ENCODE results near the gene SAMD10.
"Not testable (repeated sequence)": the region's sequence is repeated elsewhere in the genome, so short reads cannot be mapped to it uniquely, and the experiment has no call there.

The SAMD10 gene

GRCh38 chr20:63931735-63932134 is 47.7 kb downstream of the SAMD10 start:
- Histone ChIP-seq H3K4me1 (ENCODE audit: control extremely low read depth in 1 of 4, control insufficient read depth in 4 of 4, insufficient read depth in 4 of 4, low read length in 3 of 4) (no peaks in the 10 kb centered on the region), H3K36me3 (ENCODE audit: control insufficient read depth in 4 of 4, insufficient read depth in 4 of 4, low read length in 3 of 4) (peaks cover 7 to 86% (median 60%) of the 10 kb centered on the region in 4 experiments), H3K4me3 (ENCODE audit: control insufficient read depth in 1 of 7, extremely low read depth in 1 of 7, insufficient read depth in 4 of 7, low read depth in 2 of 7, low read length in 6 of 7) (no peak overlapping the region), H3K9me3 (ENCODE audit: control extremely low read depth in 1 of 5, control insufficient read depth in 4 of 5, insufficient read depth in 2 of 5, low read depth in 1 of 5, low read length in 4 of 5) (no peaks in the 10 kb centered on the region), H3K27me3 (replicated peaks in 2 of 5; ENCODE audit: control insufficient read depth in 4 of 5, insufficient read depth in 5 of 5, low read length in 4 of 5) (no peaks in the 10 kb centered on the region), H3K27ac (ENCODE audit: insufficient read depth in 1 of 2, low read depth in 1 of 2, low read length in 2 of 2, poor library complexity in 1 of 2, severe bottlenecking in 2 of 2) (no peak overlapping the region)
- ChIA-PET CTCF (interaction anchor here (0.6 to 1.5 kb wide), 2 partner anchors 16 to 169 kb away, joined by 3 read pairs; no protein-coding TSS in a partner anchor), POLR2A (interaction anchor here (0.7 kb wide), 1 partner anchor 394 kb away, joined by 3 read pairs; no protein-coding TSS in a partner anchor)
- 98% methylated on average over 14 of the region's 19 CpGs for WGBS (ENCODE audit: insufficient coverage)
- DNase-seq, result no peak

DNA sequence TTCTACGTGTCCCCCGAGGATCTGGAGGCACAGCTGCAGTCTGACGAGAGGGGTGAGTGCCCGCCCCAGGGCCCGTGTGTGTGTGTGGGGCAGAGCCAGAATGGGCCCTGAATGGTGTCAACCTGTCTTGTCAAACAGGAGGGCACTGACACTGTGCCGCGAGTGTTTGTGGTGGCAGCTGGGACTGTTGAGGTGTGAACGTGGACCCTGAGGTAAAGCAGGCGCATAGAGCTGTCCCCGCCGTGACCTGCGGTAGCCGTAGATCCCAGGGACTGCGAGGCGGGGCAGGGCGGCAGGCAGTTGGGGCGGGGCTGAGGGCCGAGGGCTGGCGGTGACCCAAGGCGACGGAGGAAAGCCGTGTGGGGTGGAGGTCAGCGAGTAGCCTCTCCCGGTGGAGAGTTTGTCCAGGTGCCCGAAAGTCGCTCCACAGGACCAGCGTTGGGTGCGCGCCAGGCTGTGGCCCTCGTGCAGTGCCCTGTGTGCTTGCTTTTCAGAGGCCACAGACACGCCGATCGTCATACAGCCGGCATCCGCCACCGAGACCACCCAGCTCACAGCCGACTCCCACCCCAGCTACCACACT is 48.4 kb downstream of the SAMD10 start:
- no peak overlapping the region for H3K27ac ChIP-seq (ENCODE audit: insufficient read depth in 1 of 2, low read depth in 1 of 2, low read length in 2 of 2, poor library complexity in 1 of 2, severe bottlenecking in 2 of 2)
- no peak overlapping the region for H3K4me3 ChIP-seq (ENCODE audit: control insufficient read depth in 1 of 7, extremely low read depth in 1 of 7, insufficient read depth in 4 of 7, low read depth in 2 of 7, low read length in 6 of 7)
- no peaks in the 10 kb centered on the region for H3K4me1 ChIP-seq (ENCODE audit: control extremely low read depth in 1 of 4, control insufficient read depth in 4 of 4, insufficient read depth in 4 of 4, low read length in 3 of 4)
- ChIA-PET CTCF (no interaction called here), POLR2A (interaction anchor here (0.7 kb wide), 1 partner anchor 393 kb away, joined by 3 read pairs; no protein-coding TSS in a partner anchor)
- WGBS (ENCODE audit: insufficient coverage), result 98% methylated on average over 31 of the region's 37 CpGs
- peaks cover 7 to 89% (median 63%) of the 10 kb centered on the region in 4 experiments for H3K36me3 ChIP-seq (ENCODE audit: control insufficient read depth in 4 of 4, insufficient read depth in 4 of 4, low read length in 3 of 4)
- no peaks in the 10 kb centered on the region for H3K27me3 ChIP-seq (replicated peaks in 2 of 5; ENCODE audit: control insufficient read depth in 4 of 5, insufficient read depth in 5 of 5, low read length in 4 of 5)
- no peak for DNase-seq
- H3K9me3 ChIP-seq (ENCODE audit: control extremely low read depth in 1 of 5, control insufficient read depth in 4 of 5, insufficient read depth in 2 of 5, low read depth in 1 of 5, low read length in 4 of 5), result no peaks in the 10 kb centered on the region

GRCh38 chr20:63929473-63929883 is 50.0 kb downstream of the SAMD10 start:
- POLR2A ChIA-PET; H3K27ac ChIP-seq (ENCODE audit: insufficient read depth in 1 of 2, low read depth in 1 of 2, low read length in 2 of 2, poor library complexity in 1 of 2, severe bottlenecking in 2 of 2); DNase-seq; H3K4me3 ChIP-seq (ENCODE audit: control insufficient read depth in 1 of 7, extremely low read depth in 1 of 7, insufficient read depth in 4 of 7, low read depth in 2 of 7, low read length in 6 of 7); H3K4me1 ChIP-seq (ENCODE audit: control extremely low read depth in 1 of 4, control insufficient read depth in 4 of 4, insufficient read depth in 4 of 4, low read length in 3 of 4); H3K27me3 ChIP-seq (replicated peaks in 2 of 5; ENCODE audit: control insufficient read depth in 4 of 5, insufficient read depth in 5 of 5, low read length in 4 of 5); H3K9me3 ChIP-seq (ENCODE audit: control extremely low read depth in 1 of 5, control insufficient read depth in 4 of 5, insufficient read depth in 2 of 5, low read depth in 1 of 5, low read length in 4 of 5); CTCF ChIA-PET: not testable (repeated sequence)
- H3K36me3 ChIP-seq (ENCODE audit: control insufficient read depth in 4 of 4, insufficient read depth in 4 of 4, low read length in 3 of 4), result peaks cover 7 to 77% (median 53%) of the 10 kb centered on the region in 4 experiments
- WGBS (ENCODE audit: insufficient coverage), result 98% methylated on average over 31 of the region's 31 CpGs

GRCh38 chr20:63929071-63929470 is 50.4 kb downstream of the SAMD10 start:
- Histone ChIP-seq H3K27me3 (replicated peaks in 2 of 5; ENCODE audit: control insufficient read depth in 4 of 5, insufficient read depth in 5 of 5, low read length in 4 of 5) (no peaks in the 10 kb centered on the region), H3K4me1 (ENCODE audit: control extremely low read depth in 1 of 4, control insufficient read depth in 4 of 4, insufficient read depth in 4 of 4, low read length in 3 of 4) (no peaks in the 10 kb centered on the region), H3K9me3 (ENCODE audit: control extremely low read depth in 1 of 5, control insufficient read depth in 4 of 5, insufficient read depth in 2 of 5, low read depth in 1 of 5, low read length in 4 of 5) (no peaks in the 10 kb centered on the region), H3K27ac (ENCODE audit: insufficient read depth in 1 of 2, low read depth in 1 of 2, low read length in 2 of 2, poor library complexity in 1 of 2, severe bottlenecking in 2 of 2) (no peak overlapping the region), H3K36me3 (ENCODE audit: control insufficient read depth in 4 of 4, insufficient read depth in 4 of 4, low read length in 3 of 4) (peaks cover 7 to 77% (median 51%) of the 10 kb centered on the region in 4 experiments), H3K4me3 (ENCODE audit: control insufficient read depth in 1 of 7, extremely low read depth in 1 of 7, insufficient read depth in 4 of 7, low read depth in 2 of 7, low read length in 6 of 7) (no peak overlapping the region)
- no peak for DNase-seq
- WGBS (ENCODE audit: insufficient coverage), result 98% methylated on average over 26 of the region's 26 CpGs
- ChIA-PET POLR2A (no interaction called here), CTCF (interaction anchor here (1.0 kb wide), 1 partner anchor 25 kb away, joined by 3 read pairs; no protein-coding TSS in a partner anchor)

DNA sequence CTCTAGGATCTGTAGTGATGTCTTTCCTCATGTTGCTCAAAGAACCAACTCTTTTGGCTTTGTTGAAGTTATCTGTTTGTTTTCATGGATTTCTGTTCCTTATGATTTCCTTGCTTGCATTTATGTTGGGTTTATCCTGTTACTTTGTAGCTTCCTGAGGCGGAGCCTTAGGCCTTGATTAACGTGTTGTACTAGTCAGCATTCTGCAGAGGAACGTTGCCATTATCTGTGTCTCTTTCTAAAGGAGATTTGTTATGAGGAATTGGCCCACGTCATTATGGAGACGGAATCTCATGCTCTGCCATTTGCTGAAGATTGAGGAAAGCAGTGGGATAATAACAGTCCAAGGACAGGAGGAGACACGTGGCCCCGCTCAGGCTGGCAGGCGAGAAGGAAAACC is 53.1 kb downstream of the SAMD10 start:
- POLR2A ChIA-PET, result no interaction called here

GRCh38 chr20:63924241-63924640 is 55.2 kb downstream of the SAMD10 start:
- Histone ChIP-seq H3K36me3 (ENCODE audit: control insufficient read depth in 4 of 4, insufficient read depth in 4 of 4, low read length in 3 of 4) (peaks cover 7 to 39% (median 24%) of the 10 kb centered on the region in 4 experiments), H3K4me3 (ENCODE audit: control insufficient read depth in 1 of 7, extremely low read depth in 1 of 7, insufficient read depth in 4 of 7, low read depth in 2 of 7, low read length in 6 of 7) (no peak overlapping the region), H3K27me3 (replicated peaks in 2 of 5; ENCODE audit: control insufficient read depth in 4 of 5, insufficient read depth in 5 of 5, low read length in 4 of 5) (no peaks in the 10 kb centered on the region), H3K27ac (ENCODE audit: insufficient read depth in 1 of 2, low read depth in 1 of 2, low read length in 2 of 2, poor library complexity in 1 of 2, severe bottlenecking in 2 of 2) (no peak overlapping the region), H3K9me3 (ENCODE audit: control extremely low read depth in 1 of 5, control insufficient read depth in 4 of 5, insufficient read depth in 2 of 5, low read depth in 1 of 5, low read length in 4 of 5) (no peaks in the 10 kb centered on the region), H3K4me1 (ENCODE audit: control extremely low read depth in 1 of 4, control insufficient read depth in 4 of 4, insufficient read depth in 4 of 4, low read length in 3 of 4) (no peaks in the 10 kb centered on the region)
- WGBS (ENCODE audit: insufficient coverage), result 75% methylated on average over 4 of the region's 9 CpGs
- no peak for DNase-seq
- POLR2A ChIA-PET, result no interaction called here
- CTCF ChIA-PET, result no interaction called here

More for the DNA sequence above, 53.1 kb downstream of the SAMD10 start:
- H3K4me1 ChIP-seq (ENCODE audit: control extremely low read depth in 1 of 4, control insufficient read depth in 4 of 4, insufficient read depth in 4 of 4, low read length in 3 of 4), result no peaks in the 10 kb centered on the region
- H3K27me3 ChIP-seq (replicated peaks in 2 of 5; ENCODE audit: control insufficient read depth in 4 of 5, insufficient read depth in 5 of 5, low read length in 4 of 5), result no peaks in the 10 kb centered on the region
- no peaks in the 10 kb centered on the region for H3K9me3 ChIP-seq (ENCODE audit: control extremely low read depth in 1 of 5, control insufficient read depth in 4 of 5, insufficient read depth in 2 of 5, low read depth in 1 of 5, low read length in 4 of 5)
- WGBS (ENCODE audit: insufficient coverage), result 92% methylated on average over 8 of the region's 8 CpGs
- peaks cover 7 to 50% (median 33%) of the 10 kb centered on the region in 4 experiments for H3K36me3 ChIP-seq (ENCODE audit: control insufficient read depth in 4 of 4, insufficient read depth in 4 of 4, low read length in 3 of 4)
- no peak overlapping the region for H3K4me3 ChIP-seq (ENCODE audit: control insufficient read depth in 1 of 7, extremely low read depth in 1 of 7, insufficient read depth in 4 of 7, low read depth in 2 of 7, low read length in 6 of 7)
- CTCF ChIA-PET, result interaction anchor here (2.1 kb wide), 1 partner anchor 11 kb away, joined by 5 read pairs; no protein-coding TSS in a partner anchor
- no peak for DNase-seq
- no peak overlapping the region for H3K27ac ChIP-seq (ENCODE audit: insufficient read depth in 1 of 2, low read depth in 1 of 2, low read length in 2 of 2, poor library complexity in 1 of 2, severe bottlenecking in 2 of 2)
